Activated CD4-positive, CD25-positive, alpha-beta regulatory T cell (primary cell): Measurements from ENCODE around the gene DLGAP4.

ENCODE experiments used
- DNase-seq, 4 experiments: peaks; one replicate each; lab custom pipeline; 2025; lab: John Stamatoyannopoulos, UW

Gene DLGAP4

GRCh38 chr20:36274181-36274841, 31.8 kb upstream of the DLGAP4 start:
- DNase-seq: no peak

- no peak for DNase-seq
Measured at GRCh38 chr20:36275011-36275410, 31.1 kb upstream of the DLGAP4 start.

GRCh38 chr20:36275441-36276189, 30.5 kb upstream of the DLGAP4 start:
- no peak for DNase-seq

- no peak for DNase-seq
Measured at GRCh38 chr20:36277546-36277945, 28.6 kb upstream of the DLGAP4 start.

- DNase-seq: no peak
Measured at GRCh38 chr20:36279362-36279761, 26.8 kb upstream of the DLGAP4 start.

GRCh38 chr20:36279776-36280175, 26.4 kb upstream of the DLGAP4 start:
- DNase-seq: no peak

- no peak for DNase-seq
Measured at GRCh38 chr20:36281785-36282380, 24.3 kb upstream of the DLGAP4 start.

- no peak for DNase-seq
Measured at GRCh38 chr20:36284751-36285150, 21.4 kb upstream of the DLGAP4 start.

GRCh38 chr20:36285746-36286447, 20.2 kb upstream of the DLGAP4 start:
- DNase-seq: no peak

- DNase-seq: no peak
Measured at GRCh38 chr20:36297656-36298055, 8.5 kb upstream of the DLGAP4 start.

- no peak for DNase-seq
Measured at GRCh38 chr20:36298061-36298460, 8.1 kb upstream of the DLGAP4 start.

- DNase-seq: no peak
Measured at GRCh38 chr20:36298795-36299339, 7.3 kb upstream of the DLGAP4 start.

GRCh38 chr20:36299459-36299858, 6.7 kb upstream of the DLGAP4 start:
- no peak for DNase-seq

GRCh38 chr20:36301359-36302119, 4.6 kb upstream of the DLGAP4 start:
- no peak for DNase-seq

- no peak for DNase-seq
Measured at GRCh38 chr20:36303020-36303595, 3.0 kb upstream of the DLGAP4 start.

- no peak for DNase-seq
Measured at GRCh38 chr20:36303831-36304230, 2.3 kb upstream of the DLGAP4 start.

- DNase-seq: no peak
Measured at GRCh38 chr20:36304786-36305495, 1.2 kb upstream of the DLGAP4 start.

- DNase-seq: no peak
Measured at GRCh38 chr20:36306553-36307411, 643 bp downstream of the DLGAP4 start.
